Body of pancreas (tissue), 4 donors: ENCODE measurements around the gene H6PD.

Experiments
- CTCF ChIP-seq, 7 experiments: fragments of 450-650 bp in 4 of 7; fragments of 200-600 bp in 3 of 7; sonication (generic) in 3 of 7; IDR thresholded peaks; one replicate each; pipeline ENCODE4 v1.5.1; 2016 to 2019; ENCODE audit warnings: antibody characterized with exemption in 7 of 7
- POLR2A ChIP-seq, 3 donors: fragments of 450-650 bp; IDR thresholded peaks; one replicate each; pipeline ENCODE4 v1.6.1; 2016; ENCODE audit warnings: antibody characterized with exemption in 3 of 3, mild to moderate bottlenecking in 2 of 3

GRCh38 chr1:9278585-9279153 is 44.1 kb downstream of the H6PD start:
- TF ChIP-seq POLR2A (IDR thresholded peaks at IDR 0.05) (no peak), CTCF (IDR thresholded peaks at IDR 0.05) (no peak)
